SK-N-SH treated with all-trans-retinoic acid at 6 μM for 48 hours (cell line): ENCODE results near the gene GAS5.
"Not testable (repeated sequence)": the region's sequence is repeated elsewhere in the genome, so short reads cannot be mapped to it uniquely, and the experiment has no call there.

Experiments
- ATAC-seq: fragments of 200-7000 bp; cut with Tn5 transposase; 3 replicates; pipeline ENCODE4 v1.9.1; 2020; ENCODE audit warnings: mild to moderate bottlenecking, moderate library complexity
- BACH2 ChIP-seq: fragments of 250-450 bp; sonication (Bioruptor Pico); IDR thresholded peaks from 2 replicates; pipeline ENCODE4 v1.9.0; 2021; ENCODE audit warnings: mild to moderate bottlenecking, borderline replicate concordance
- CREB5 ChIP-seq: fragments of 250-450 bp; sonication (Bioruptor Pico); IDR thresholded peaks from 2 replicates; pipeline ENCODE4 v1.5.1; 2020; ENCODE audit warnings: low read depth, mild to moderate bottlenecking, moderate library complexity
- CSDC2 ChIP-seq: fragments of 250-450 bp; sonication (Bioruptor Pico); IDR thresholded peaks from 2 replicates; pipeline ENCODE4 v1.5.0; 2020; ENCODE audit warnings: mild to moderate bottlenecking, moderate library complexity
- CSRNP3 ChIP-seq: fragments of 250-450 bp; sonication (Bioruptor Pico); IDR thresholded peaks from 2 replicates; pipeline ENCODE4 v1.5.1; 2021; ENCODE audit warnings: mild to moderate bottlenecking, moderate library complexity
- ESRRG ChIP-seq: fragments of 250-450 bp; sonication (Bioruptor Pico); IDR thresholded peaks from 2 replicates; pipeline ENCODE4 v1.6.1; 2021; ENCODE audit warnings: mild to moderate bottlenecking
- GLIS3 ChIP-seq: fragments of 250-450 bp; sonication (Bioruptor Pico); IDR thresholded peaks from 2 replicates; pipeline ENCODE4 v1.5.0; 2020; ENCODE audit warnings: mild to moderate bottlenecking, moderate library complexity
- ISL1 ChIP-seq: fragments of 250-450 bp; sonication (Bioruptor Pico); IDR thresholded peaks from 2 replicates; pipeline ENCODE4 v2.1.2; 2022; ENCODE audit warnings: mild to moderate bottlenecking, moderate library complexity
- POU6F1 ChIP-seq: fragments of 250-450 bp; sonication (Bioruptor Pico); IDR thresholded peaks from 2 replicates; pipeline ENCODE4 v1.8.0; 2021; ENCODE audit warnings: low read depth, mild to moderate bottlenecking, moderate library complexity, borderline replicate concordance
- PPARA ChIP-seq: fragments of 250-450 bp; sonication (Bioruptor Pico); IDR thresholded peaks from 2 replicates; pipeline ENCODE4 v1.5.0; 2020; ENCODE audit warnings: mild to moderate bottlenecking, borderline replicate concordance
- RARB ChIP-seq: fragments of 250-450 bp; sonication (Bioruptor Pico); IDR thresholded peaks from 2 replicates; pipeline ENCODE4 v1.8.0; 2021; ENCODE audit warnings: mild to moderate bottlenecking, moderate library complexity
- SNAI2 ChIP-seq: fragments of 250-450 bp; sonication (Bioruptor Pico); IDR thresholded peaks from 2 replicates; pipeline ENCODE4 v1.5.0; 2020; ENCODE audit warnings: mild to moderate bottlenecking, moderate library complexity
- TCF4 ChIP-seq: fragments of 250-450 bp; sonication (Bioruptor Pico); IDR thresholded peaks from 2 replicates; pipeline ENCODE4 v1.8.0; 2021; ENCODE audit warnings: mild to moderate bottlenecking, moderate library complexity, borderline replicate concordance
- TOX ChIP-seq: fragments of 250-450 bp; sonication (Bioruptor Pico); IDR thresholded peaks from 2 replicates; pipeline ENCODE4 v1.8.0; 2021; ENCODE audit warnings: mild to moderate bottlenecking, moderate library complexity, borderline replicate concordance
- ZC3H10 ChIP-seq: fragments of 250-450 bp; sonication (Bioruptor Pico); IDR thresholded peaks from 2 replicates; pipeline ENCODE4 v1.5.1; 2021; ENCODE audit warnings: mild to moderate bottlenecking, moderate library complexity
- ZFP3 ChIP-seq: fragments of 250-450 bp; sonication (Bioruptor Pico); IDR thresholded peaks from 2 replicates; pipeline ENCODE4 v1.5.0; 2020; ENCODE audit warnings: mild to moderate bottlenecking, moderate library complexity
- ZFP30 ChIP-seq: fragments of 450-650 bp; formaldehyde crosslinking; IDR thresholded peaks from 2 replicates; pipeline ENCODE4 v1.5.0; 2022; ENCODE audit warnings: mild to moderate bottlenecking, moderate library complexity
- ZNF565 ChIP-seq: fragments of 450-650 bp; formaldehyde crosslinking; conservative IDR thresholded peaks from 2 replicates; pipeline ENCODE4 v1.5.0; 2020; ENCODE audit warnings: low read depth, mild to moderate bottlenecking, moderate library complexity
- ZNF70 ChIP-seq: fragments of 450-650 bp; formaldehyde crosslinking; IDR thresholded peaks from 2 replicates; pipeline ENCODE4 v1.5.0; 2020; ENCODE audit warnings: mild to moderate bottlenecking, moderate library complexity
- ZNF8 ChIP-seq: fragments of 450-650 bp; formaldehyde crosslinking; IDR thresholded peaks from 2 replicates; pipeline ENCODE4 v1.5.0; 2020; ENCODE audit warnings: mild to moderate bottlenecking, moderate library complexity
- TF ChIP-seq, protein P1 (sequence below): fragments of 250-450 bp; sonication (Bioruptor Pico); IDR thresholded peaks from 2 replicates; pipeline ENCODE4 v1.8.0; 2020; ENCODE audit warnings: mild to moderate bottlenecking, moderate library complexity, borderline replicate concordance
- TF ChIP-seq, protein P2 (sequence below): fragments of 250-450 bp; sonication (Bioruptor Pico); IDR thresholded peaks from 2 replicates; pipeline ENCODE4 v1.5.0; 2020; ENCODE audit warnings: mild to moderate bottlenecking, moderate library complexity

Gene GAS5

GRCh38 chr1:173860065-173860464 is 7.7 kb downstream of the GAS5 start:
- TF ChIP-seq RARB (CRISPR knock-in tag) = no peak
- TF ChIP-seq ESRRG = no peak
- TF ChIP-seq ZC3H10 (CRISPR knock-in tag) = no peak
- no peak for TF ChIP-seq CREB5 (CRISPR knock-in tag)
- TF ChIP-seq, protein P1, sequence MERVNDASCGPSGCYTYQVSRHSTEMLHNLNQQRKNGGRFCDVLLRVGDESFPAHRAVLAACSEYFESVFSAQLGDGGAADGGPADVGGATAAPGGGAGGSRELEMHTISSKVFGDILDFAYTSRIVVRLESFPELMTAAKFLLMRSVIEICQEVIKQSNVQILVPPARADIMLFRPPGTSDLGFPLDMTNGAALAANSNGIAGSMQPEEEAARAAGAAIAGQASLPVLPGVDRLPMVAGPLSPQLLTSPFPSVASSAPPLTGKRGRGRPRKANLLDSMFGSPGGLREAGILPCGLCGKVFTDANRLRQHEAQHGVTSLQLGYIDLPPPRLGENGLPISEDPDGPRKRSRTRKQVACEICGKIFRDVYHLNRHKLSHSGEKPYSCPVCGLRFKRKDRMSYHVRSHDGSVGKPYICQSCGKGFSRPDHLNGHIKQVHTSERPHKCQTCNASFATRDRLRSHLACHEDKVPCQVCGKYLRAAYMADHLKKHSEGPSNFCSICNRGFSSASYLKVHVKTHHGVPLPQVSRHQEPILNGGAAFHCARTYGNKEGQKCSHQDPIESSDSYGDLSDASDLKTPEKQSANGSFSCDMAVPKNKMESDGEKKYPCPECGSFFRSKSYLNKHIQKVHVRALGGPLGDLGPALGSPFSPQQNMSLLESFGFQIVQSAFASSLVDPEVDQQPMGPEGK (CRISPR knock-in tag) = no peak
- TF ChIP-seq PPARA (CRISPR knock-in tag) = no peak
- TF ChIP-seq CSRNP3 (CRISPR knock-in tag) = no peak
- TF ChIP-seq ISL1 (CRISPR knock-in tag) = no peak
- TF ChIP-seq ZFP30 = no peak
- no peak for TF ChIP-seq BACH2
- TF ChIP-seq POU6F1 = no peak
- TF ChIP-seq CSDC2 = no peak
- TF ChIP-seq SNAI2 (CRISPR knock-in tag) = no peak
- TF ChIP-seq ZNF8 (CRISPR knock-in tag) = no peak
- no peak for TF ChIP-seq GLIS3 (CRISPR knock-in tag)
- no peak for TF ChIP-seq ZNF565 (CRISPR knock-in tag)
- no peak for TF ChIP-seq ZNF70 (CRISPR knock-in tag)
- TF ChIP-seq ZFP3 (CRISPR knock-in tag) = no peak
- no peak for ATAC-seq

DNA sequence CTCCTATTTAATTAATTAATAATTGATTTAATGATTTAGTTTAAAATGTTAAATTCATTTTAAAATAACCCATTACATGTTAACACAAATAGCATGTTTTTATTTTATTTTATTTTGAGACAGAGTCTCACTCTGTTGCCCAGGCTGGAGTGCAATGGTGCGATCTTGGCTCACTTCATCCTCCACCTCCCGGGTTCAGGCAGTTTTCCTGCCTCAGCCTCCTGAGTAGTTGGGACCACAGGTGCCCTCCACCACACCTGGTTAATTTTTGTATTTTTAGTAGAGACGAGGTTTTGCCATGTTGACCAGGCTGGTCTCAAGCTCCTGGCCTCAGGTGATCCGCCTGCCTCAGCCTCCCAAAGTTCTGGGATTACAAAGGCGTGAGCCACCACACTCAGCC is 8.2 kb downstream of the GAS5 start:
- not testable (repeated sequence) for ATAC-seq

- no peak for ATAC-seq
- TF ChIP-seq BACH2 = no peak
- no peak for TF ChIP-seq ISL1 (CRISPR knock-in tag)
- TF ChIP-seq SNAI2 (CRISPR knock-in tag) = no peak
- TF ChIP-seq POU6F1 = no peak
- no peak for TF ChIP-seq ESRRG
- no peak for TF ChIP-seq PPARA (CRISPR knock-in tag)
- TF ChIP-seq CREB5 (CRISPR knock-in tag) = no peak
- TF ChIP-seq TOX (CRISPR knock-in tag) = no peak
- TF ChIP-seq, protein P1 (CRISPR knock-in tag) = no peak
- no peak for TF ChIP-seq CSDC2
- TF ChIP-seq, protein P2, sequence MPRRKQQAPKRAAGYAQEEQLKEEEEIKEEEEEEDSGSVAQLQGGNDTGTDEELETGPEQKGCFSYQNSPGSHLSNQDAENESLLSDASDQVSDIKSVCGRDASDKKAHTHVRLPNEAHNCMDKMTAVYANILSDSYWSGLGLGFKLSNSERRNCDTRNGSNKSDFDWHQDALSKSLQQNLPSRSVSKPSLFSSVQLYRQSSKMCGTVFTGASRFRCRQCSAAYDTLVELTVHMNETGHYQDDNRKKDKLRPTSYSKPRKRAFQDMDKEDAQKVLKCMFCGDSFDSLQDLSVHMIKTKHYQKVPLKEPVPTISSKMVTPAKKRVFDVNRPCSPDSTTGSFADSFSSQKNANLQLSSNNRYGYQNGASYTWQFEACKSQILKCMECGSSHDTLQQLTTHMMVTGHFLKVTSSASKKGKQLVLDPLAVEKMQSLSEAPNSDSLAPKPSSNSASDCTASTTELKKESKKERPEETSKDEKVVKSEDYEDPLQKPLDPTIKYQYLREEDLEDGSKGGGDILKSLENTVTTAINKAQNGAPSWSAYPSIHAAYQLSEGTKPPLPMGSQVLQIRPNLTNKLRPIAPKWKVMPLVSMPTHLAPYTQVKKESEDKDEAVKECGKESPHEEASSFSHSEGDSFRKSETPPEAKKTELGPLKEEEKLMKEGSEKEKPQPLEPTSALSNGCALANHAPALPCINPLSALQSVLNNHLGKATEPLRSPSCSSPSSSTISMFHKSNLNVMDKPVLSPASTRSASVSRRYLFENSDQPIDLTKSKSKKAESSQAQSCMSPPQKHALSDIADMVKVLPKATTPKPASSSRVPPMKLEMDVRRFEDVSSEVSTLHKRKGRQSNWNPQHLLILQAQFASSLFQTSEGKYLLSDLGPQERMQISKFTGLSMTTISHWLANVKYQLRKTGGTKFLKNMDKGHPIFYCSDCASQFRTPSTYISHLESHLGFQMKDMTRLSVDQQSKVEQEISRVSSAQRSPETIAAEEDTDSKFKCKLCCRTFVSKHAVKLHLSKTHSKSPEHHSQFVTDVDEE (CRISPR knock-in tag) = no peak
- TF ChIP-seq CSRNP3 (CRISPR knock-in tag) = no peak
- TF ChIP-seq ZC3H10 (CRISPR knock-in tag) = no peak
- TF ChIP-seq TCF4 (CRISPR knock-in tag) = no peak
- no peak for TF ChIP-seq ZNF565 (CRISPR knock-in tag)
These were observed 10.3 kb downstream of the GAS5 start for GRCh38 chr1:173857363-173857917.
